Measurements from ENCODE around the gene PPP1R26. TPM values are rescaled to one million over a fixed set of nuclear protein-coding genes. Genes with fewer than 3 reads are reported as not detected.

The PPP1R26 gene
- total RNA-seq, 1 donor from 2014 or later = 25.5 TPM

DNA sequence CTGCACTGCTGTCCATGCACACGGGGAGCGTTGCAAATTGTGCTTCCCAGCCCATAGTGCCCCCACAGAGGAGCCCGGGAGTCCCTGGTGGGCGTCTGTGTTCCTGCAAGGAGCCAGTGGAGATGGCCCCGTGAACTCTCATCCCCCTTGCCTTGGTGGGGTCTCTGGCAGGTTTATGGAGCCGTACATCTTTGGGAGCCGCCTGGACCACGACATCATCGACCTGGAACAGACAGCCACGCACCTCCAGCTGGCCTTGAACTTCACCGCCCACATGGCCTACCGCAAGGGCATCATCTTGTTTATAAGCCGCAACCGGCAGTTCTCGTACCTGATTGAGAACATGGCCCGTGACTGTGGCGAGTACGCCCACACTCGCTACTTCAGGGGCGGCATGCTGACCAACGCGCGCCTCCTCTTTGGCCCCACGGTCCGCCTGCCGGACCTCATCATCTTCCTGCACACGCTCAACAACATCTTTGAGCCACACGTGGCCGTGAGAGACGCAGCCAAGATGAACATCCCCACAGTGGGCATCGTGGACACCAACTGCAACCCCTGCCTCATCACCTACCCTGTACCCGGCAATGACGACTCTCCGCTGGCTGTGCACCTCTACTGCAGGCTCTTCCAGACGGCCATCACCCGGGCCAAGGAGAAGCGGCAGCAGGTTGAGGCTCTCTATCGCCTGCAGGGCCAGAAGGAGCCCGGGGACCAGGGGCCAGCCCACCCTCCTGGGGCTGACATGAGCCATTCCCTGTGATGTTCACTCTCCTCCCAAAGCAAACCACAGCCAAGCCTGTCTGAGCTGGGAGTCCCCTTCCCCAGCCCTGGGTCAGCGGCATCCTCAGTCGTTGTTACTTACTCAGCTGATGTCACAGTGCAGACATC is 24.0 kb downstream of the PPP1R26 start:
- Histone ChIP-seq H3K4me1 (peaks cover 12 to 17% of the 10 kb centered on the region in 2 donors), H3K36me3 (peaks cover 26 to 31% of the 10 kb centered on the region in 2 donors), H3K9me3 (no peaks in the 10 kb centered on the region), H3K27ac (no peak overlapping the region), H3K4me3 (no peak overlapping the region), H3K27me3 (no peaks in the 10 kb centered on the region)
- no peak for DNase-seq (ENCODE audit: low spot score in 2 of 2)
- TF ChIP-seq CTCF (IDR thresholded peaks at IDR 0.05) = no peak
- intact Hi-C loops (cut with DNase I) = no loop called here

- no peak overlapping the region for H3K4me3 ChIP-seq
- intact Hi-C loops (cut with DNase I) = no loop called here
- DNase-seq (ENCODE audit: low spot score in 2 of 2) = peak in 1 of 2 donors; percentile 5
These were observed 25.0 kb downstream of the PPP1R26 start for GRCh38 chr9:135504262-135505243.

GRCh38 chr9:135505406-135506187 is 26.0 kb downstream of the PPP1R26 start:
- Histone ChIP-seq H3K36me3 (peaks cover 26 to 31% of the 10 kb centered on the region in 2 donors), H3K4me1 (peaks cover 8 to 14% of the 10 kb centered on the region in 2 donors), H3K9me3 (no peaks in the 10 kb centered on the region), H3K27me3 (no peaks in the 10 kb centered on the region), H3K4me3 (no peak overlapping the region), H3K27ac (no peak overlapping the region)
- intact Hi-C loops (cut with DNase I) = no loop called here
- peak in 1 of 2 donors; percentile 6 for DNase-seq (ENCODE audit: low spot score in 2 of 2)
- no peak for TF ChIP-seq CTCF (IDR thresholded peaks at IDR 0.05)

More at GRCh38 chr9:135504262-135505243, 25.0 kb downstream of the PPP1R26 start:
- Histone ChIP-seq H3K27ac (no peak overlapping the region), H3K27me3 (no peaks in the 10 kb centered on the region), H3K9me3 (no peaks in the 10 kb centered on the region), H3K36me3 (peaks cover 26 to 31% of the 10 kb centered on the region in 2 donors), H3K4me1 (peaks cover 9 to 14% of the 10 kb centered on the region in 2 donors)
- peak; percentile 14 to 65 (median 62) for TF ChIP-seq CTCF (IDR thresholded peaks at IDR 0.05)

DNA sequence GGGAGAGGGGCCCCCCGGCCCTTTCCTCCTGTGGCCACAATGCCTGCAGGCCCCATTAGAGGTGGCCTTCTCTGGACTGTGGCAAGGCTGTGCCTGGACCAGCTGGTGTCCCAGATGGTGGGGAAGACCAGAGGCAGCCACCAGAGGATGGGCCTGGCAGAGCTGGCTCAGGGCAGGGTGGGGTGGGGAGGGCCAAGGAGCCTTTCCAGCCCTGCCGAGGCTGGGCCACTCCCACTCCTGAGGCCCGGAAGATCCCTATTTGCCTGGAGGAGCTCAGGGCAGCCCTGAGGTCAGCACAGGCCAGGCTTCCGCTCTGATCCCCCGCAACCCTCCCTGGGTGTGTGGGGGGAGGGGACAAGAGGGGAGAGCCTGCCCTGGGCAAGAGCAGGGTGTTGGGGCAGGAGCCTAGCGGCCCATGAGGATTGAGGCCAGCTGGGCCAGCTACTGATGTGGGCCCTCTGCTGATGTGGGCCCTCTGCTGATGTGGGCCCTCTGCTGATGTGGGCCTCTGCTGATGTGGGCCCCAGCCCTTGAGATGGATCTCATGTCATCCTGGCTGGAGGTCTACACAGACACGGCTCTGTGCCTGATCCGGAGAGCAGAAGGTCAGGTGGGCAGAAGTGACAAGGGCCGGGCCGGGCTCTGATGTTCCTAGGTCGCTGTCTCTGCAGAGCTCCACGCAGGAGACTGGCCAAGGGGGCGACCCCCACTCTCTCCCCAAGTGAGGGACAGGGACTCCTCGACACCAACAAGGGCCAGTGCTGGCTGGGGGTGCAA is 26.9 kb downstream of the PPP1R26 start:
- peak in 1 of 2 donors; percentile 7 for DNase-seq (ENCODE audit: low spot score in 2 of 2)
- Histone ChIP-seq H3K27ac (no peak overlapping the region), H3K36me3 (peaks cover 26 to 31% of the 10 kb centered on the region in 2 donors), H3K4me3 (no peak overlapping the region), H3K9me3 (no peaks in the 10 kb centered on the region), H3K4me1 (peaks cover 6 to 10% of the 10 kb centered on the region in 2 donors), H3K27me3 (no peaks in the 10 kb centered on the region)
- no peak for TF ChIP-seq CTCF (IDR thresholded peaks at IDR 0.05)
- intact Hi-C loops (cut with DNase I) = no loop called here
